Measurements from ENCODE around the gene ELOVL3. TPM values are rescaled to one million over a fixed set of nuclear protein-coding genes. Genes with fewer than 3 reads are reported as not detected.

Gene ELOVL3
- total and polyA plus RNA-seq, 4 donors, result 0.54 to 1.4 (median 1.1) TPM

DNA sequence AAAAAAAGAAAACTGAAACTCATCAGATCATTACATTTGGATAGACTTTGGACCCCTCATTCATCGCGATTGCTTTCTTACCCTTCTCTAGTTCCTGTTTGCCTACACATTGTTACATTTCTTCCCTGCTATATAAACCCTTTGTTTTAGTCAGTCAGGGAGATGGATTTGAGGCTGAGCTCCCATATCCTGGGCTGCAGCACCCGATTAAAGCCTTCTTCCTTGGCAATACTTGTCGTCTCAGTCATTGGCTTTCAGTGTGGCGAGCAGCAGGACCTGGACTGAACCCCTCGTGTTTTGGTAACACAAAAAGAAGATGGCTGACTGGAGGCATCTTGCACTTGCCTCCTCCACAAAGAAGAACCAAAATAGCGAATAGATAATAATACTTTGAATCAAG, 34.1 kb upstream of the ELOVL3 start:
- Histone ChIP-seq H3K9me3 (ENCODE audit: control insufficient read depth in 4 of 4, insufficient read depth in 3 of 4, low read length in 3 of 4) (peaks cover 0 to 2% (median 0%) of the 10 kb centered on the region in 4 donors), H3K27me3 (ENCODE audit: control insufficient read depth in 3 of 3, insufficient read depth in 3 of 3, low read length in 2 of 3) (no peaks in the 10 kb centered on the region), H3K27ac (ENCODE audit: low read depth in 1 of 2, low read length in 1 of 2) (no peak overlapping the region), H3K4me1 (ENCODE audit: control insufficient read depth in 5 of 5, insufficient read depth in 5 of 5, low read length in 5 of 5) (peaks cover 0 to 2% (median 0%) of the 10 kb centered on the region in 5 donors), H3K36me3 (ENCODE audit: control insufficient read depth in 4 of 4, insufficient read depth in 4 of 4, low read length in 4 of 4) (no peaks in the 10 kb centered on the region), H3K9ac (ENCODE audit: insufficient read depth in 1 of 2, low read length in 2 of 2) (no peak overlapping the region), H3K4me3 (no peak overlapping the region)
- 81 to 86% methylated on average over 7 of the region's 7 CpGs for WGBS, 2 donors
- no peak for ATAC-seq (ENCODE audit: insufficient read depth, low FRiP score)
- no peak for DNase-seq
- TF ChIP-seq, protein P1, sequence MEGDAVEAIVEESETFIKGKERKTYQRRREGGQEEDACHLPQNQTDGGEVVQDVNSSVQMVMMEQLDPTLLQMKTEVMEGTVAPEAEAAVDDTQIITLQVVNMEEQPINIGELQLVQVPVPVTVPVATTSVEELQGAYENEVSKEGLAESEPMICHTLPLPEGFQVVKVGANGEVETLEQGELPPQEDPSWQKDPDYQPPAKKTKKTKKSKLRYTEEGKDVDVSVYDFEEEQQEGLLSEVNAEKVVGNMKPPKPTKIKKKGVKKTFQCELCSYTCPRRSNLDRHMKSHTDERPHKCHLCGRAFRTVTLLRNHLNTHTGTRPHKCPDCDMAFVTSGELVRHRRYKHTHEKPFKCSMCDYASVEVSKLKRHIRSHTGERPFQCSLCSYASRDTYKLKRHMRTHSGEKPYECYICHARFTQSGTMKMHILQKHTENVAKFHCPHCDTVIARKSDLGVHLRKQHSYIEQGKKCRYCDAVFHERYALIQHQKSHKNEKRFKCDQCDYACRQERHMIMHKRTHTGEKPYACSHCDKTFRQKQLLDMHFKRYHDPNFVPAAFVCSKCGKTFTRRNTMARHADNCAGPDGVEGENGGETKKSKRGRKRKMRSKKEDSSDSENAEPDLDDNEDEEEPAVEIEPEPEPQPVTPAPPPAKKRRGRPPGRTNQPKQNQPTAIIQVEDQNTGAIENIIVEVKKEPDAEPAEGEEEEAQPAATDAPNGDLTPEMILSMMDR (IDR thresholded peaks at IDR 0.05; ENCODE audit: control extremely low read depth, extremely low read depth), result no peak

DNA sequence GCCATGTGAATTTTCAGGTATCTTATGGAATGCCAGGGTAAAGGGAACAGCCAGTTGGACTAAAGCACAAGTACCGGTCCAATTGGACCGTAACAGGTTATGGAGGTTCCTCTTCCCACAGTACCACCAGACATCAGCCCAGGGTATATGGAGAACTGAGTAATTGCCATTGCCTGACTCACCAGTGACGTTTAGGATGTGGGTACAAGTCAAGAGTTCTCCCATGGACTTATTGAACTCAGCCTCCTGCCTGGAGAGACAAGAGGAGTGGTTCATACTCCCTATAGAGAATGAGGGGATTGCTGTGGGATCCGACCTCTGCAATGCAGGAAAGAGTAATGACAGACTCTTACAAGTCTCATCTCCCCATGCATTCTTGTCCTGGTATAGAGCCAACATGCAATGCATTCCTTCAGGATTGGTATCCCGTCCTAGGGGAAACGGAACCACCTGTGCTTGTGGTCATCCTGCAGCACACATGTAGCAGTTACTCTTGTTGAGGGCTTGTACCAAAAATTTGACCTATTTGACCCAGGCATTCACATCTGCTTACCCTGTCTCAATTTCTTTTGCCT, 30.7 kb upstream of the ELOVL3 start:
- ATAC-seq (ENCODE audit: insufficient read depth, low FRiP score), result no peak
- TF ChIP-seq, protein P1 (IDR thresholded peaks at IDR 0.05; ENCODE audit: control extremely low read depth, extremely low read depth), result no peak
- Histone ChIP-seq H3K9ac (ENCODE audit: insufficient read depth in 1 of 2, low read length in 2 of 2) (no peak overlapping the region), H3K27me3 (ENCODE audit: control insufficient read depth in 3 of 3, insufficient read depth in 3 of 3, low read length in 2 of 3) (no peaks in the 10 kb centered on the region), H3K4me1 (ENCODE audit: control insufficient read depth in 5 of 5, insufficient read depth in 5 of 5, low read length in 5 of 5) (no peaks in the 10 kb centered on the region), H3K27ac (ENCODE audit: low read depth in 1 of 2, low read length in 1 of 2) (no peak overlapping the region), H3K4me3 (no peak overlapping the region), H3K36me3 (ENCODE audit: control insufficient read depth in 4 of 4, insufficient read depth in 4 of 4, low read length in 4 of 4) (no peaks in the 10 kb centered on the region), H3K9me3 (ENCODE audit: control insufficient read depth in 4 of 4, insufficient read depth in 3 of 4, low read length in 3 of 4) (peaks cover 0 to 2% (median 0%) of the 10 kb centered on the region in 4 donors)
- no peak for DNase-seq
- 81% methylated on average over 6 of the region's 6 CpGs for WGBS, 2 donors

DNA sequence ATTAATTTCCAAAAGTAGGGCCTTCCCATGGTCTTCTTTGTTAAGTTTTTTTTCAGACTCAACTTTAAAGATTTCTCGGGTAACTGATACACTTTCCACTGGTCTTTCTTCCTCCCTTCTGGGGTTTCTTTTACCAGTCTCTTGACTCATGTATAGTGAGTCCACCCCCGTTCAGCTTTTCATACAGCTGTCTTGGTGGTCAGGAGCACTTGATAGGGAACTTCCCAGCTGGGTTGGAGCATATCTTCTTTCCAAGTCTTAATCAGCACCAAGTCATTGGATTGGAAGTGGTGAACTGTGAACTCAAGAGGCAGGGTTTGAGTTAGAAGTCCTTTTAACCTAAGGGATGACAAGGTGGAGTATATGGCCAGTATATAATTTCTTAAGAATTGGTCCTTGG, 29.2 kb upstream of the ELOVL3 start:
- Histone ChIP-seq H3K9me3 (ENCODE audit: control insufficient read depth in 4 of 4, insufficient read depth in 3 of 4, low read length in 3 of 4) (peaks cover 0 to 2% (median 0%) of the 10 kb centered on the region in 4 donors), H3K4me3 (no peak overlapping the region), H3K9ac (ENCODE audit: insufficient read depth in 1 of 2, low read length in 2 of 2) (no peak overlapping the region), H3K27ac (ENCODE audit: low read depth in 1 of 2, low read length in 1 of 2) (no peak overlapping the region), H3K4me1 (ENCODE audit: control insufficient read depth in 5 of 5, insufficient read depth in 5 of 5, low read length in 5 of 5) (no peaks in the 10 kb centered on the region), H3K27me3 (ENCODE audit: control insufficient read depth in 3 of 3, insufficient read depth in 3 of 3, low read length in 2 of 3) (no peaks in the 10 kb centered on the region), H3K36me3 (ENCODE audit: control insufficient read depth in 4 of 4, insufficient read depth in 4 of 4, low read length in 4 of 4) (no peaks in the 10 kb centered on the region)
- DNase-seq (no peak), ATAC-seq (ENCODE audit: insufficient read depth, low FRiP score) (no peak)
- TF ChIP-seq, protein P1 (IDR thresholded peaks at IDR 0.05; ENCODE audit: control extremely low read depth, extremely low read depth), result no peak
- 67 to 73% methylated on average over 2 of the region's 2 CpGs for WGBS, 2 donors

DNA sequence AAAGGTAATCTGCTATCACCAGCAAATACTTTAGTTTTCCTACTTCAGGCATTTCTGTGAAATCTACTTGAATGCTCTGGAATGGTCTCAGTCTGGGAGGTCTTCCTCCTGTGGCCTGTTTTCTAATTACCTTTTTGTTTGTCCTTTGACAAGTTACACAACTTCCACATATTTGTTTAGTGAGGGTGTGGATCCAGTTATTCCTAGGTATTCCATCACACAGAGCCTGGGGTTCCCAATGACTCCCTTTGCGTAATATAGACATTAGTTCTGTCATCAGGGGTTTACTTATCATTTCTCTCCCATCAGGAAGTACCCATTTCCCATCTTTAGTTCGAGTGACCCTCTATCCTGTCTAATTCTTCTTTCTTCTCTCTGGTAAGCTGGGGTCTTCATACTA, 28.1 kb upstream of the ELOVL3 start:
- WGBS, 2 donors, result 77 to 84% methylated on average over 2 of the region's 2 CpGs
- H3K9me3 ChIP-seq (ENCODE audit: control insufficient read depth in 4 of 4, insufficient read depth in 3 of 4, low read length in 3 of 4), result no peaks in the 10 kb centered on the region
- no peak overlapping the region for H3K4me3 ChIP-seq
- H3K36me3 ChIP-seq (ENCODE audit: control insufficient read depth in 4 of 4, insufficient read depth in 4 of 4, low read length in 4 of 4), result no peaks in the 10 kb centered on the region
- no peaks in the 10 kb centered on the region for H3K27me3 ChIP-seq (ENCODE audit: control insufficient read depth in 3 of 3, insufficient read depth in 3 of 3, low read length in 2 of 3)
- no peak for ATAC-seq (ENCODE audit: insufficient read depth, low FRiP score)
- no peak for DNase-seq
- no peak overlapping the region for H3K9ac ChIP-seq (ENCODE audit: insufficient read depth in 1 of 2, low read length in 2 of 2)
- no peaks in the 10 kb centered on the region for H3K4me1 ChIP-seq (ENCODE audit: control insufficient read depth in 5 of 5, insufficient read depth in 5 of 5, low read length in 5 of 5)
- no peak overlapping the region for H3K27ac ChIP-seq (ENCODE audit: low read depth in 1 of 2, low read length in 1 of 2)
- TF ChIP-seq, protein P1 (IDR thresholded peaks at IDR 0.05; ENCODE audit: control extremely low read depth, extremely low read depth), result no peak

Measured in lung (tissue), 12 donors.